ENCODE measurements around the gene MOK.
"Not testable (repeated sequence)": the region's sequence is repeated elsewhere in the genome, so short reads cannot be mapped to it uniquely, and the experiment has no call there.

Gene MOK

GRCh38 chr14:102344084-102344483, 39.1 kb upstream of the MOK start:
- TF ChIP-seq POLR2AphosphoS5 (IDR thresholded peaks at IDR 0.05; ENCODE audit: low read depth, low read length): no peak
- TF ChIP-seq POLR2A (IDR thresholded peaks at IDR 0.05; ENCODE audit: low read depth, low read length): no peak

DNA sequence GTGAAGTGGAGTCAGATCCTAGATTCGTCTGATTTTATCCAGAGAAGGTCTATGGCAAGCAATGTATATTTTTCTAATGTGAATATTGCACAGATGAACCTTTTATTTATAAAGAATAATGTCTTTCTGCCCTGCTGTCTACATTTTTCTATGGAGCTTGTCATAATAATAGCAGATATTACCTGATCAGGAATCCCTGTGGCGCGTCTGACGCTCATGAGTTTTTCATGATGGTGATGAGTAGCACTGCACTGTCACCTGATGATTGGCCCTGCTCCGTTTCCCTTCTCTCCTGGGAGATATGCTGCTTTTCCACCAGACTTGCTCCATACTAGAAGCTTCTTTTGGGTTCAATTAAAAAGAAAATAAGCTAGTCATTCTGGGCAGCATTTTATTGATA, 37.3 kb upstream of the MOK start:
- DNase-seq (ENCODE audit: insufficient read length, low spot score): no peak
- no peak for FAIRE-seq
- no peak for TF ChIP-seq TAF1 (IDR thresholded peaks at IDR 0.05; ENCODE audit: low read depth, low read length)
- no peak for TF ChIP-seq POU2F2 (IDR thresholded peaks at IDR 0.05; ENCODE audit: low read depth, low read length)
- TF ChIP-seq POLR2A (IDR thresholded peaks at IDR 0.05; ENCODE audit: low read depth, low read length): no peak
- no peak for TF ChIP-seq POLR2AphosphoS5 (IDR thresholded peaks at IDR 0.05; ENCODE audit: low read depth, low read length)
- TF ChIP-seq PAX5 (IDR thresholded peaks at IDR 0.05; ENCODE audit: insufficient read depth, low read length, severe bottlenecking): no peak
- TF ChIP-seq SPI1 (IDR thresholded peaks at IDR 0.05; ENCODE audit: low read depth, low read length): no peak

More at GRCh38 chr14:102344084-102344483, 39.1 kb upstream of the MOK start:
- DNase-seq (ENCODE audit: insufficient read length, low spot score) (no peak), FAIRE-seq (no peak)

DNA sequence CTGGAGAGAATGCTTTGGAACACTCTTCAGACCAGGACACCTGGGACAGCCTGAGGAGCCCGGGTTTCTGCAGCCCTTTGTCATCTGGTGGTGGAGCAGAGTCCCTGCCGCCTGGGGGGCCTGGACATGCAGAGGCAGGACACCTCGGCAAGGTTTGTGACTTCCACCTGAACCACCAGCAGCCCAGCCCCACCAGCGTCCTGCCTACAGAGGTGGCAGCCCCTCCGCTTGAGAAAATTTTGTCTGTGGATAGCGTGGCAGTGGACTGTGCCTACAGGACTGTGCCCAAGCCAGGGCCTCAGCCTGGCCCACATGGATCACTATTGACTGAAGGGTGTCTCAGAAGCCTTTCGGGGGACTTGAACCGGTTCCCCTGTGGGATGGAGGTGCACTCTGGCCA, 36.6 kb upstream of the MOK start:
- TF ChIP-seq PAX5 (IDR thresholded peaks at IDR 0.05; ENCODE audit: insufficient read depth, low read length, severe bottlenecking): no peak
- no peak for TF ChIP-seq POLR2A (IDR thresholded peaks at IDR 0.05; ENCODE audit: low read depth, low read length)
- no peak for TF ChIP-seq SPI1 (IDR thresholded peaks at IDR 0.05; ENCODE audit: low read depth, low read length)
- no peak for TF ChIP-seq POLR2AphosphoS5 (IDR thresholded peaks at IDR 0.05; ENCODE audit: low read depth, low read length)
- TF ChIP-seq POU2F2 (IDR thresholded peaks at IDR 0.05; ENCODE audit: low read depth, low read length): no peak
- TF ChIP-seq TAF1 (IDR thresholded peaks at IDR 0.05; ENCODE audit: low read depth, low read length): no peak
- FAIRE-seq: no peak
- DNase-seq (ENCODE audit: insufficient read length, low spot score): no peak

DNA sequence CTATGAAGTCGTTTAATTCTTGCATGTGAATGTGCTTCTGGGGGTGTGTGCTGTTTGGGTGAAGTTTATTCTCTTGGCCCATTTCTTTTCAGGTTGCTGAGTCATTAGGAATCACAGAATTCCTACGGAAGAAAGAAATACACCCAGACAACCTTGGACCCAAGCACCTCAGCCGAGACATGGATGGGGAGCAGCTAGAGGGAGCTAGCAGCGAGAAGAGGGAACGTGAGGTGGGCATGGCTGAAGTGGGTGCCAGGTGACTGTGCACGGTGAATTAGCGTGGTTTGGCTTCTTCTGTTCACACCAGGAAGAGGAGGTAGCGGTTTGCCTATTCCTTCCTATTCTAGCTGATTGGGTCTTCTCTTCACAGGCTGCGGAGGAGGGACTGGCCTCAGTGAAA, 33.8 kb upstream of the MOK start:
- FAIRE-seq (no peak), DNase-seq (ENCODE audit: insufficient read length, low spot score) (no peak)
- TF ChIP-seq POU2F2 (IDR thresholded peaks at IDR 0.05; ENCODE audit: low read depth, low read length): no peak
- no peak for TF ChIP-seq POLR2A (IDR thresholded peaks at IDR 0.05; ENCODE audit: low read depth, low read length)
- TF ChIP-seq POLR2AphosphoS5 (IDR thresholded peaks at IDR 0.05; ENCODE audit: low read depth, low read length): no peak
- TF ChIP-seq SPI1 (IDR thresholded peaks at IDR 0.05; ENCODE audit: low read depth, low read length): no peak
- TF ChIP-seq TAF1 (IDR thresholded peaks at IDR 0.05; ENCODE audit: low read depth, low read length): no peak
- no peak for TF ChIP-seq PAX5 (IDR thresholded peaks at IDR 0.05; ENCODE audit: insufficient read depth, low read length, severe bottlenecking)

GRCh38 chr14:102335163-102335562, 30.2 kb upstream of the MOK start:
- TF ChIP-seq TAF1 (IDR thresholded peaks at IDR 0.05; ENCODE audit: low read depth, low read length) (no peak), POU2F2 (IDR thresholded peaks at IDR 0.05; ENCODE audit: low read depth, low read length) (no peak), POLR2A (IDR thresholded peaks at IDR 0.05; ENCODE audit: low read depth, low read length) (no peak), SPI1 (IDR thresholded peaks at IDR 0.05; ENCODE audit: low read depth, low read length) (no peak), PAX5 (IDR thresholded peaks at IDR 0.05; ENCODE audit: insufficient read depth, low read length, severe bottlenecking) (no peak), POLR2AphosphoS5 (IDR thresholded peaks at IDR 0.05; ENCODE audit: low read depth, low read length) (no peak)
- no peak for DNase-seq (ENCODE audit: insufficient read length, low spot score)
- FAIRE-seq: no peak

- DNase-seq (ENCODE audit: insufficient read length, low spot score) (no peak), FAIRE-seq (no peak)
- no peak for TF ChIP-seq SPI1 (IDR thresholded peaks at IDR 0.05; ENCODE audit: low read depth, low read length)
- TF ChIP-seq POLR2A (IDR thresholded peaks at IDR 0.05; ENCODE audit: low read depth, low read length): no peak
- TF ChIP-seq PAX5 (IDR thresholded peaks at IDR 0.05; ENCODE audit: insufficient read depth, low read length, severe bottlenecking): no peak
- TF ChIP-seq POU2F2 (IDR thresholded peaks at IDR 0.05; ENCODE audit: low read depth, low read length): no peak
- TF ChIP-seq POLR2AphosphoS5 (IDR thresholded peaks at IDR 0.05; ENCODE audit: low read depth, low read length): no peak
- TF ChIP-seq TAF1 (IDR thresholded peaks at IDR 0.05; ENCODE audit: low read depth, low read length): no peak
Measured at GRCh38 chr14:102333795-102334705, 29.1 kb upstream of the MOK start.

DNA sequence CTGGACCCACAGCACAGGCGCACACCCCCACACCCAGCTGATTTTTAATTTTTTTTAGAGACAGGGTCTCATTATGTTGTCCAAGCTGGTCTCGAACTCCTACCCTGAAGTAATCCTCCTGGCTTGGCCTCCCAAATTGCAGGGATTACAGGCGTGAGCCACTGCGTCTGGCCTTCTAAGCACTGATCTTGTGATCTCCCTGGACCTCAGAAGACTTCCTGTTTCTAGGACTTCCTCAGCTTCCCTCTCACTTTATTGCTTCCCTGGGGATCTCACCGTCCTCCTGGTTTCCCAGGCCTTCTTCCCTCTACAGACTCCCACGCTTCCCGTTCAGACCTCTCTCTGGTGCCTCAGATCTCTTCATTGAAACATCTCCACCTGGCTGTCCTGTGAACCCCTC, 28.4 kb upstream of the MOK start:
- FAIRE-seq: no peak
- no peak for TF ChIP-seq POLR2A (IDR thresholded peaks at IDR 0.05; ENCODE audit: low read depth, low read length)
- TF ChIP-seq SPI1 (IDR thresholded peaks at IDR 0.05; ENCODE audit: low read depth, low read length): no peak
- no peak for TF ChIP-seq POU2F2 (IDR thresholded peaks at IDR 0.05; ENCODE audit: low read depth, low read length)
- no peak for TF ChIP-seq PAX5 (IDR thresholded peaks at IDR 0.05; ENCODE audit: insufficient read depth, low read length, severe bottlenecking)
- no peak for TF ChIP-seq TAF1 (IDR thresholded peaks at IDR 0.05; ENCODE audit: low read depth, low read length)
- no peak for TF ChIP-seq POLR2AphosphoS5 (IDR thresholded peaks at IDR 0.05; ENCODE audit: low read depth, low read length)
- DNase-seq (ENCODE audit: insufficient read length, low spot score): no peak

- DNase-seq (ENCODE audit: insufficient read length, low spot score) (no peak), FAIRE-seq (no peak)
- TF ChIP-seq POLR2A (IDR thresholded peaks at IDR 0.05; ENCODE audit: low read depth, low read length) (no peak), TAF1 (IDR thresholded peaks at IDR 0.05; ENCODE audit: low read depth, low read length) (no peak), PAX5 (IDR thresholded peaks at IDR 0.05; ENCODE audit: insufficient read depth, low read length, severe bottlenecking) (no peak), SPI1 (IDR thresholded peaks at IDR 0.05; ENCODE audit: low read depth, low read length) (no peak), POLR2AphosphoS5 (IDR thresholded peaks at IDR 0.05; ENCODE audit: low read depth, low read length) (no peak), POU2F2 (IDR thresholded peaks at IDR 0.05; ENCODE audit: low read depth, low read length) (no peak)
Measured at GRCh38 chr14:102330806-102331205, 25.8 kb upstream of the MOK start.

DNA sequence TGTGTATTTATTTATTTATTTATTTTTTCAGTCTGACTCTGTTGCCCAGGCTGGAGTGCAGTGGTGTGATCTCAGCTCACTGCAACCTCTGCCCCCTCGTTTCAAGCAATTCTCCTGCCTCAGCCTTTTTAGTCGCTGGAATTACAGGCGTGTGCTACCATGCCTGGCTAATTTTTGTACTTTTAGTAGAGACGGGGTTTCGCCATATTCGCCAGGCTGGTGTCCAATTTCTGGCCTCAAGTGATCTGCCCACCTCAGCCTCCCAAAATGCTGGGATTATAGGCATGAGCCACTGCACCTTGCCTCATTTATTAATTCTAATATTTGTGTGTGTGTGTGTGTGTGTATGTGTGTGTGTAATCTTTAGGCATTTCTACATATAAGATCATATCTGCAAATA, 24.4 kb upstream of the MOK start:
- not testable (repeated sequence) for DNase-seq (ENCODE audit: insufficient read length, low spot score); FAIRE-seq

- FAIRE-seq (no peak), DNase-seq (ENCODE audit: insufficient read length, low spot score) (no peak)
- TF ChIP-seq PAX5 (IDR thresholded peaks at IDR 0.05; ENCODE audit: insufficient read depth, low read length, severe bottlenecking): no peak
- TF ChIP-seq POU2F2 (IDR thresholded peaks at IDR 0.05; ENCODE audit: low read depth, low read length): no peak
- TF ChIP-seq POLR2A (IDR thresholded peaks at IDR 0.05; ENCODE audit: low read depth, low read length): no peak
- TF ChIP-seq SPI1 (IDR thresholded peaks at IDR 0.05; ENCODE audit: low read depth, low read length): no peak
- TF ChIP-seq TAF1 (IDR thresholded peaks at IDR 0.05; ENCODE audit: low read depth, low read length): no peak
- TF ChIP-seq POLR2AphosphoS5 (IDR thresholded peaks at IDR 0.05; ENCODE audit: low read depth, low read length): no peak
Measured at GRCh38 chr14:102326583-102326982, 21.6 kb upstream of the MOK start.

Measured in GM12891 (cell line).